Stimulated activated CD4-positive, alpha-beta T cell treated with anti-CD3 and anti-CD28 coated beads, Interleukin-12 subunit alpha, Interleukin-12 subunit beta, amount 100 ng/mL, for 48 hours (primary cell): ENCODE measurements around the gene OLFML2A.

ENCODE experiments used
- DNase-seq, 3 donors: peaks; one replicate each; pipeline ENCODE4 v3.0.0-alpha.2; 2020; ENCODE audit warnings: low read depth in 2 of 3, low spot score in 1 of 3

OLFML2A gene

DNA sequence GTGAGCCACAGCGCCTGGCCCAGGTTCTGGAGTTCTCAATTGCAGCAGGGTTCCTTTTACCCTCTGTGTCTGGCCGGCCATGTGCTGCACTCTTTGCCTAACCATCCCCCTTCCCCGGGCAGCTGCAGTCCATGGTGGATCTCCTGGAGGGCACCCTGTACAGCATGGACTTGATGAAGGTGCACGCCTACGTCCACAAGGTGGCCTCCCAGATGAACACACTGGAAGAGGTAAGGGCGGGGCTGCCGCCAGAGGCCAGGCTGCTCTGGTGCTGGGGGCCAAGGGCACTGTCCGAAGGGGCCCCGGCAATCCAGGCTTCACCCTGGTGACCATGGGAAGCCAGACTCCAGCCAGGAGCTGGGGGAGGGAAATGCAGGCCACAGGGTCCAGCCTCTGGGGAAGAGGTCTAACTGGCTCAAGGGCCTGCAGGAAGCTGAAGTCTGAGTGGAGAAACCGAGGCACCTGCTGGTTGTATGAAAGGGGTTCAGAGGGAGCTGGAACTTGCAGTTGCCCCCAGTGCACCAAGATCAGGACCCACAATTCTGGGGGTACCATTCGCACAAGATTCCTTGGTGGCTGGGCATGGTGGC, 18.1 kb downstream of the OLFML2A start:
- no peak for DNase-seq

- DNase-seq, result no peak
Observed at GRCh38 chr9:124795881-124796431, 19.0 kb downstream of the OLFML2A start.

GRCh38 chr9:124797343-124798103, 20.6 kb downstream of the OLFML2A start:
- DNase-seq, result no peak

GRCh38 chr9:124799274-124800006, 22.5 kb downstream of the OLFML2A start:
- no peak for DNase-seq

- DNase-seq, result no peak
Observed at GRCh38 chr9:124800306-124801259, 23.6 kb downstream of the OLFML2A start.

DNA sequence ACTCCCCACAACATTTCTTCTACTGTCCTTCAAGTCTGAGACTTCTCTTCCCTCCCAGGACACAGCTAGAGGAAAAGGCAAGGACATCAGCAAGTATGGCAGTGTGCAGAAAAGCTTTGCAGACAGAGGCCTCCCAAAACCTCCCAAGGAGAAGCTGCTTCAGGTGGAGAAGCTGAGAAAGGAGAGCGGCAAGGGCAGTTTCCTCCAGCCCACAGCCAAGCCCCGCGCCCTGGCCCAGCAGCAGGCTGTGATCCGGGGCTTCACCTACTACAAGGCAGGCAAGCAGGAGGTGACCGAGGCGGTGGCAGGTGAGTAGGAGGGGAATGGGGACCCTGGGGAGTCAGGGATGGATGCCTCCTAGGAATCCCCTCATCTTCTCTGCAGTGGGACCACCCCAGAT, 24.4 kb downstream of the OLFML2A start:
- no peak for DNase-seq

GRCh38 chr9:124802426-124802825, 25.5 kb downstream of the OLFML2A start:
- DNase-seq, result no peak

DNA sequence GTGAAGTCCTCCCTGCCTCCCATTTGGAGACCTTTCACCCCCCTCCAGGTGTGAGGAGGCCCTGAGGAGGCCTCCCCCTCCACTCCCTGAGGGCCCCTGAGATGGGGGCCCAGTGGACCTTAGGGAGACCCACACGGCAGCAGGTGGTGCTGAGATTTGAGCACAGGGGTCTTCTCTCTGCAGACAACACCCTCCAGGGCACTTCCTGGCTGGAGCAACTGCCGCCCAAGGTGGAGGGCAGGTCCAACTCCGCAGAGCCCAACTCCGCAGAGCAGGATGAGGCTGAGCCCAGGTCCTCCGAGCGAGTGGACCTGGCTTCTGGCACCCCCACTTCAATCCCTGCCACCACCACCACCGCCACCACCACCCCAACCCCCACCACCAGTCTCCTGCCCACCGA, 27.0 kb downstream of the OLFML2A start:
- no peak for DNase-seq

GRCh38 chr9:124805186-124805585, 28.3 kb downstream of the OLFML2A start:
- DNase-seq, result no peak

DNA sequence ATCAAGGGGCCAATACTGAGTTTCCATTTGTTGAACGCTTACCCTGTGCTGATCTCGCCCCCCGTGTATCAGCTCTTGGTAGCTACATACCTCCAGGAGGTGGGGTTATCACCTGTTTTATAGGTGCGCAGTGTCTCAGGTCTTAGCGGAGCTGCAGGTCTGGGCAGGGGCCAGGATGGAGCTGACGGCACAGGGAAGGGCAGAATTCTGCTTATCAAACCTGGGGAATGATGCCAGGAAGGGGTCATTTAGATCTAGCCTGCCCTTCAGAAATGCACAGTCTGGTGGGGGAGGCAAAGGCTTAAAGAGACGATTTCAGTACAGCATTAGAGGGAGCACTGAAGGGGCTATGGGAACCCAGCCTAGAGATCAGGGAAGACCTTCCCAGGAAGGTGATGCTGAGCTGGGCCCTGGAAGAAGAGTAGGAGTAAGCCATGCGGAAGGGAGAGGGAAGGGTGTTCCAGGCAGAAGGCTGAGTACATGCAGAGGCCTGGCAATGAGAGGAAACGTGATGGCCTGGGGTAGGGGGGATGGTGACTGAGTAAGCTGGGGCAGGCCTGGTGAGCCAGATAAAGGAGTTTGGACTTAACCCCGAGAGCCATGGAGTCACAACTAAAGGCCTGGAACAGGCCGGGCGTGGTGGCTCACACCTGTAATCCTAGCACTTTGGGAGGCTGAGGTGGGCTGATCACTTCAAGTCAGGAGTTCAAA, 31.5 kb downstream of the OLFML2A start:
- DNase-seq, result no peak

DNA sequence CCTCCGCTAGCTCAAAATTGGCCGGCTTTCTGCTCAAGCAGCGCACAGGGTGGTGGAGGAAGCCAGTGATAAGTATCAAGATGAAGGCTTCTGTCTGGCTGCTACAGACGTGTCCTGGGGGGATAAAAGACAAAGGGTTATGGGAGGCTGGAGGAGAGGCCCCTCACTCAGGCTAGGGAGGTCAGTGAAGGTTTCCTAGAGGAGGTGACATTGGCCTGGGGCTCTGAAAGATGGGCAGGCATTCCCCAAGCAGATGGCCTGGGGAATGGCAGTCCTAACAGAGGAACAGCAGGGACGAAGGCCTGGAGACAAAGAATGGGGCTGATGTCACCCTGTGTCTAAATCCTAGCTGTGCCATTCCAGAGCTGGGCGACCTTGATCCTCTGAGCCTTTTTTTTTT, 32.3 kb downstream of the OLFML2A start:
- no peak for DNase-seq

GRCh38 chr9:124809741-124810500, 33.0 kb downstream of the OLFML2A start:
- DNase-seq, result no peak

GRCh38 chr9:124810663-124811355, 33.9 kb downstream of the OLFML2A start:
- no peak for DNase-seq

DNA sequence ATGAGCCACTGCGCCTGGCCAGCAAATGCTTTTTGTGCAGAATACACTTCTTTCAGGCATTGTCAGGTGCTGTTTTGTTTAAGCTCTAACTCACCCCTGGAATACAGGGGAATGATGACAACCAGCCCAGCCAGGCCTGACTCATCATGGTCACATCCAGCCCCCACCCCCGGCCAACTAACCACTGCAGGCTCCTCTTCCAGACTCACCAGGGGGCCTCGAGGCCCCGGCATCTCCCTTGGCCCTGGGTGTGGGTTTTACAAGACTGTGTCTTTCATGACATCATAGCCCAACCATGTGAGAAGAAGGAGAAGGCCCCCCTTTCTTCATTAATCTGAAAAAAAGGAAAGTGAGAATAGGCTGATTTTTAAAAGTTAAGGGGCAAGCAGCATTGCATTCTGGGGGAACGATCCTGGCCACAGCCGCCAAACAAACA, 35.5 kb downstream of the OLFML2A start:
- no peak for DNase-seq

DNA sequence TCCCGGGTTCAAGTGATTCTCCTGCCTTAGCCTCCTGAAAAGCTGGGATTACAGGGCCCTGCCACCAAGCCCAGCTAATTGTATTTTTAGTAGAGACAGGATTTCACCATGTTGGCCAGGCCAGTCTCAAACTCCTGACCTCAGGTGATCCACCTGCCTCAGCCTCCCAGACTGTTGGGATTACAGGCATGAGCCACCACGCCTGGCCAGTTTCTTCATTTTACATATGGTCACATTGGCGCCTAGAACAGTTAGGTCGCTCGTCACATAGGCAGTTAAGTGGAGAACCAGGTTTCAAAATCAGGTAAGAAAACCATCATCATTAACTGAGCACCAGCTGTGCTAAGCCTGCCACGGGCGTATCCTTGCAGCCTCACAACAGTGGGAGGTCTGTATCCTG, 36.1 kb downstream of the OLFML2A start:
- DNase-seq, result no peak

DNA sequence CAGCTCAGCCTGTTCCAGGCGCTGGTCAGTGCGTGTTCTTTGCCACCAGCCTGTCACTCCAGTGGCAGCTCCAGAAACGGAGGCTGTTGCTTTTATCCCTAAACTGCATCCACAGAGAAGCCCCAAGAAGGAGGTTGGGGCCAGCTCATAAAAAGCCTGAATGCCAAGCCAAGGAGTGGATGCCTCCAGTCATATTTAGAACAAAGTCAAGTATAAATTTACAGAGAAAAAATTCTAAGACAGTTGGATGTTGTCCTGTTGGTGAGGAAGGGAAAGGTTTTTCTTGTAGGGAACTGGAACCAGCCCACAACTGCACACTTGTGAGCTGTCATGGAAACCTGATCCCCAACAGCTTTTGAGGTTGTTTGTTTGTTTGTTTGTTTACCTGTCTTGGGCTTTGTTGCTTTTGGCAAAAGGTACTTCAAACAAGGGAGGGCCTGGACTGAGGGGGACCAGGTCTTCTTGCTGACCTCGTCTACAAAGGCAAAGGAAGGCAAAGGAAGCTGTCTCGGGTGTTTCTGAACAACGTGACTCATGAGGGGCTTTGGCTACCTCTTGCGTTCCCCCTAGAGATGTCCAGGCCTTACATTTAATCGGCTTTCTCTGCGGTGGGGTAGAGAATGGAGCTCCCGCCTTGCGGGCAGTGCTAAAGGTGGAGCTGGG, 36.7 kb downstream of the OLFML2A start:
- DNase-seq, result no peak

GRCh38 chr9:124814164-124814535, 37.2 kb downstream of the OLFML2A start:
- no peak for DNase-seq

DNA sequence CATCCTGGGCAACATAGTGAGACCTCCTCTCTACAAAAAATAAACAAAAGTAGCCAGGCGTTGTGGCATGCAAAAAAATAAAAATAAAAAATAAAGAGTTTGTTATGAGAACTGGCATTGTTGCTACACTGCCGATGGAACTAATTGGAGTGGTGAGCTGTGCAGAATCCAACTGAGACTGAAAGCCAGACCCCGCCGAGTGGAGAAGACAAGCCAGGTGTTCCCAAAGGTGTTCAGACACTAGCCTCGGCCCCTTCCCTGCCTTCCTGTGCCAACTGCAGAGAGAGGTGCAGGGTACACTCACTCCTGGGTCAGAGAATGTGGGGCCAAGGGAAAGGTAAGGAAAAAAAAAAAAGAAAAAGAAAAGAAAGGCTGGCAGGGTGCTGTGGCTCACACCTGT, 38.7 kb downstream of the OLFML2A start:
- DNase-seq, result no peak
